Esophagus squamous epithelium (tissue), 4 donors: ENCODE measurements around the gene EXO5.

ENCODE experiments used
- POLR2A ChIP-seq, 4 donors: fragments of 450-650 bp; IDR thresholded peaks; one replicate each; pipeline ENCODE4 v1.6.1; 2017; ENCODE audit warnings: antibody characterized with exemption in 4 of 4, mild to moderate bottlenecking in 4 of 4, moderate library complexity in 3 of 4
- TF ChIP-seq, protein P1 (sequence below), 6 experiments: fragments of 450-650 bp in 4 of 6; fragments of 200-600 bp in 2 of 6; sonication (generic) in 2 of 6; IDR thresholded peaks; one replicate each; pipeline ENCODE4 v1.5.1; 2016 to 2019; ENCODE audit warnings: antibody characterized with exemption in 6 of 6, mild to moderate bottlenecking in 4 of 6, moderate library complexity in 4 of 6

DNA sequence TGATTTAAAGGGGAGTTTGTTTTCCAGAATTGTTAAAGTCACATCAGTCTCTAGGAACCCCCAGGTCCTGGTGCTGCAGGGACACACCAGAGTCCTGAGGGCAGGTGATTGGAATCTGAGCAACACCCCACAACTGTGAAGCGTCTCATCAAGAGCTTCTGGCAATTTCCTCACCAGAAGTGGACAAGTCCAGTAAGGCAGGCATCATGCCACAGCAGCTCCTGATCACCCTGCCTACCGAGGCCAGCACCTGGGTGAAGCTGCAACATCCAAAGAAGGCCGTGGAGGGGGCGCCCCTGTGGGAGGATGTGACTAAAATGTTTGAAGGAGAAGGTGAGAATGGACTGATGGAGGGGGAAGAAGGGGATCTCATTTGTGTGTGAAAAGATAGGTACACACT is 29.4 kb upstream of the EXO5 start:
- TF ChIP-seq, protein P1, sequence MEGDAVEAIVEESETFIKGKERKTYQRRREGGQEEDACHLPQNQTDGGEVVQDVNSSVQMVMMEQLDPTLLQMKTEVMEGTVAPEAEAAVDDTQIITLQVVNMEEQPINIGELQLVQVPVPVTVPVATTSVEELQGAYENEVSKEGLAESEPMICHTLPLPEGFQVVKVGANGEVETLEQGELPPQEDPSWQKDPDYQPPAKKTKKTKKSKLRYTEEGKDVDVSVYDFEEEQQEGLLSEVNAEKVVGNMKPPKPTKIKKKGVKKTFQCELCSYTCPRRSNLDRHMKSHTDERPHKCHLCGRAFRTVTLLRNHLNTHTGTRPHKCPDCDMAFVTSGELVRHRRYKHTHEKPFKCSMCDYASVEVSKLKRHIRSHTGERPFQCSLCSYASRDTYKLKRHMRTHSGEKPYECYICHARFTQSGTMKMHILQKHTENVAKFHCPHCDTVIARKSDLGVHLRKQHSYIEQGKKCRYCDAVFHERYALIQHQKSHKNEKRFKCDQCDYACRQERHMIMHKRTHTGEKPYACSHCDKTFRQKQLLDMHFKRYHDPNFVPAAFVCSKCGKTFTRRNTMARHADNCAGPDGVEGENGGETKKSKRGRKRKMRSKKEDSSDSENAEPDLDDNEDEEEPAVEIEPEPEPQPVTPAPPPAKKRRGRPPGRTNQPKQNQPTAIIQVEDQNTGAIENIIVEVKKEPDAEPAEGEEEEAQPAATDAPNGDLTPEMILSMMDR (IDR thresholded peaks at IDR 0.05): no peak
- TF ChIP-seq POLR2A (IDR thresholded peaks at IDR 0.05): no peak
